GM12875 (cell line): Measurements from ENCODE around the gene VEGFC.

Experiments
- H3K4me3 ChIP-seq: one replicate; pipeline ENCODE4 v1.5.1; 2011; ENCODE audit warnings: low read depth, low read length, control low read depth
- CTCF ChIP-seq: IDR thresholded peaks from 2 replicates; pipeline ENCODE4 v1.5.1; 2011; ENCODE audit warnings: low read depth, mild to moderate bottlenecking, control low read depth, inconsistent platforms, low read length, moderate library complexity, borderline replicate concordance; ENCODE audit not compliant: insufficient read depth

The VEGFC gene

GRCh38 chr4:176767183-176767582 is 25.5 kb downstream of the VEGFC start:
- H3K4me3 ChIP-seq, result no peak overlapping the region
- no peak for TF ChIP-seq CTCF

GRCh38 chr4:176762661-176763308 is 29.9 kb downstream of the VEGFC start:
- H3K4me3 ChIP-seq, result no peak overlapping the region
- TF ChIP-seq CTCF, result no peak

GRCh38 chr4:176761872-176762271 is 30.9 kb downstream of the VEGFC start:
- H3K4me3 ChIP-seq, result no peak overlapping the region

GRCh38 chr4:176760471-176760870 is 32.3 kb downstream of the VEGFC start:
- no peak overlapping the region for H3K4me3 ChIP-seq
- TF ChIP-seq CTCF, result no peak

More at GRCh38 chr4:176761872-176762271, 30.9 kb downstream of the VEGFC start:
- no peak for TF ChIP-seq CTCF

- H3K4me3 ChIP-seq, result no peak overlapping the region
- TF ChIP-seq CTCF, result no peak
Observed at GRCh38 chr4:176758731-176759130, 34.0 kb downstream of the VEGFC start.

- TF ChIP-seq CTCF, result no peak
- no peak overlapping the region for H3K4me3 ChIP-seq
Observed at GRCh38 chr4:176758323-176758722, 34.4 kb downstream of the VEGFC start.

GRCh38 chr4:176755613-176756012 is 37.1 kb downstream of the VEGFC start:
- H3K4me3 ChIP-seq, result no peak overlapping the region
- no peak for TF ChIP-seq CTCF
